ENCODE data around the gene PPOX. TPM values are rescaled to one million over a fixed set of nuclear protein-coding genes. Genes with fewer than 3 reads are reported as not detected.
A peak's percentile ranks its signal among the peaks of the same experiment; 100 is the strongest.

Gene PPOX
- total RNA-seq, 2 experiments from 2014 or later = 32.9 to 33.2 TPM

GRCh38 chr1:161192476-161193465, 26.5 kb downstream of the PPOX start:
- H3K27me3 Mint-ChIP-seq = no peaks in the 10 kb centered on the region
- POLR2A ChIA-PET = interaction anchor here (0.6 to 4.3 kb wide), 6 partner anchors 10 to 33 kb away, joined by 3 to 49 read pairs (median 10); partner anchors contain the start of genes B4GALT3, NDUFS2 and TOMM40L
- CTCF ChIA-PET = interaction anchor here (0.6 to 6.7 kb wide), 21 partner anchors 10 to 268 kb away, joined by 3 to 79 read pairs (median 5); partner anchors contain the start of genes B4GALT3, NDUFS2, PPOX and TOMM40L

GRCh38 chr1:161193561-161194235, 27.5 kb downstream of the PPOX start:
- peaks cover 50% of the 10 kb centered on the region for H3K4me1 Mint-ChIP-seq
- H3K4me3 Mint-ChIP-seq = no peak overlapping the region
- no peak overlapping the region for H3K27ac Mint-ChIP-seq
- H3K9me3 Mint-ChIP-seq = no peaks in the 10 kb centered on the region
- no peaks in the 10 kb centered on the region for H3K36me3 Mint-ChIP-seq (ENCODE audit: low read depth)
- POLR2A ChIA-PET = interaction anchor here (1.0 to 4.3 kb wide), 4 partner anchors 9 to 19 kb away, joined by 3 to 49 read pairs (median 14); partner anchors contain the start of gene NDUFS2
- DNase-seq = no peak
- CTCF ChIA-PET = interaction anchor here (1.0 to 6.7 kb wide), 7 partner anchors 9 to 188 kb away, joined by 4 to 79 read pairs (median 19); partner anchors contain the start of genes NDUFS2, PPOX and TOMM40L
- no peaks in the 10 kb centered on the region for H3K27me3 Mint-ChIP-seq

More at GRCh38 chr1:161192476-161193465, 26.5 kb downstream of the PPOX start:
- H3K27ac Mint-ChIP-seq = peak overlapping the region; percentile 56
- H3K4me1 Mint-ChIP-seq = peaks cover 53% of the 10 kb centered on the region
- H3K9me3 Mint-ChIP-seq = no peaks in the 10 kb centered on the region
- no peak overlapping the region for H3K4me3 Mint-ChIP-seq
- DNase-seq = peak; percentile 77
- H3K36me3 Mint-ChIP-seq (ENCODE audit: low read depth) = no peaks in the 10 kb centered on the region

GRCh38 chr1:161195171-161195570, 28.9 kb downstream of the PPOX start:
- Mint-ChIP-seq H3K9me3 (no peaks in the 10 kb centered on the region), H3K27me3 (no peaks in the 10 kb centered on the region), H3K27ac (peak overlapping the region; percentile 12), H3K4me3 (no peak overlapping the region), H3K36me3 (ENCODE audit: low read depth) (no peaks in the 10 kb centered on the region), H3K4me1 (peaks cover 56% of the 10 kb centered on the region)
- POLR2A ChIA-PET = interaction anchor here (1.2 kb wide), 1 partner anchor 13 kb away, joined by 5 read pairs; no protein-coding TSS in a partner anchor
- no peak for DNase-seq
- CTCF ChIA-PET = interaction anchor here (0.9 to 6.7 kb wide), 2 partner anchors 10 to 14 kb away, joined by 3 to 79 read pairs; no protein-coding TSS in a partner anchor

- ChIA-PET POLR2A (interaction anchor here (1.1 to 1.3 kb wide), 2 partner anchors 11 to 18 kb away, joined by 3 read pairs; no protein-coding TSS in a partner anchor), CTCF (no interaction called here)
- Mint-ChIP-seq H3K9me3 (no peaks in the 10 kb centered on the region), H3K27me3 (no peaks in the 10 kb centered on the region), H3K4me3 (no peak overlapping the region), H3K27ac (no peak overlapping the region), H3K36me3 (ENCODE audit: low read depth) (no peaks in the 10 kb centered on the region), H3K4me1 (peaks cover 63% of the 10 kb centered on the region)
- no peak for DNase-seq
Measured at GRCh38 chr1:161196111-161196510, 29.9 kb downstream of the PPOX start.

- Mint-ChIP-seq H3K36me3 (ENCODE audit: low read depth) (no peaks in the 10 kb centered on the region), H3K4me3 (no peak overlapping the region), H3K9me3 (no peaks in the 10 kb centered on the region), H3K4me1 (peaks cover 70% of the 10 kb centered on the region), H3K27me3 (no peaks in the 10 kb centered on the region), H3K27ac (no peak overlapping the region)
- POLR2A ChIA-PET = interaction anchor here (1.1 to 1.3 kb wide), 2 partner anchors 11 to 19 kb away, joined by 3 read pairs; no protein-coding TSS in a partner anchor
- CTCF ChIA-PET = interaction anchor here (1.2 kb wide), 2 partner anchors 14 to 29 kb away, joined by 3 to 4 read pairs; partner anchors contain the start of gene TOMM40L
- DNase-seq = no peak
Measured at GRCh38 chr1:161196521-161197451, 30.6 kb downstream of the PPOX start.

- Mint-ChIP-seq H3K36me3 (ENCODE audit: low read depth) (peaks cover 6% of the 10 kb centered on the region), H3K4me3 (no peak overlapping the region), H3K27me3 (no peaks in the 10 kb centered on the region), H3K4me1 (peaks cover 68% of the 10 kb centered on the region), H3K27ac (no peak overlapping the region), H3K9me3 (no peaks in the 10 kb centered on the region)
- no peak for DNase-seq
- POLR2A ChIA-PET = interaction anchor here (1.1 to 1.3 kb wide), 2 partner anchors 11 to 20 kb away, joined by 3 read pairs; no protein-coding TSS in a partner anchor
- CTCF ChIA-PET = interaction anchor here (1.2 kb wide), 2 partner anchors 15 to 28 kb away, joined by 3 to 4 read pairs; partner anchors contain the start of gene TOMM40L
Measured at GRCh38 chr1:161197560-161198193, 31.5 kb downstream of the PPOX start.

GRCh38 chr1:161198194-161198896, 32.1 kb downstream of the PPOX start:
- H3K4me3 Mint-ChIP-seq = no peak overlapping the region
- H3K27ac Mint-ChIP-seq = no peak overlapping the region
- POLR2A ChIA-PET = interaction anchor here (1.1 kb wide), 1 partner anchor 12 kb away, joined by 3 read pairs; no protein-coding TSS in a partner anchor
- no peak for DNase-seq
- H3K4me1 Mint-ChIP-seq = peaks cover 67% of the 10 kb centered on the region
- no peaks in the 10 kb centered on the region for H3K9me3 Mint-ChIP-seq
- CTCF ChIA-PET = interaction anchor here (1.1 to 1.3 kb wide), 2 partner anchors 27 to 32 kb away, joined by 3 to 4 read pairs; partner anchors contain the start of genes PPOX and TOMM40L
- H3K27me3 Mint-ChIP-seq = no peaks in the 10 kb centered on the region
- peaks cover 9% of the 10 kb centered on the region for H3K36me3 Mint-ChIP-seq (ENCODE audit: low read depth)

GRCh38 chr1:161198897-161199431, 32.7 kb downstream of the PPOX start, which contains the start of gene ADAMTS4:
TSS of gene ADAMTS4 (minus strand) at chr1:161199054. CDS start at chr1:161198627, 427 bp downstream.
- Mint-ChIP-seq H3K27ac (peak within 1 kb of the TSS; percentile 96), H3K9me3 (no peaks in the 10 kb centered on the region), H3K36me3 (ENCODE audit: low read depth) (peaks cover 15% of the 10 kb centered on the region), H3K4me1 (peaks cover 74% of the 10 kb centered on the region), H3K27me3 (no peaks in the 10 kb centered on the region), H3K4me3 (no peak within 1 kb of the TSS)
- ChIA-PET POLR2A (no interaction called here), CTCF (interaction anchor here (1.0 to 1.3 kb wide), 3 partner anchors 27 to 183 kb away, joined by 3 to 4 read pairs (median 4); partner anchors contain the start of genes PPOX and TOMM40L)
- no peak for DNase-seq

GRCh38 chr1:161199506-161200139, 33.4 kb downstream of the PPOX start:
- Mint-ChIP-seq H3K27me3 (no peaks in the 10 kb centered on the region), H3K27ac (peak overlapping the region; percentile 96), H3K9me3 (no peaks in the 10 kb centered on the region), H3K36me3 (ENCODE audit: low read depth) (peaks cover 22% of the 10 kb centered on the region), H3K4me3 (no peak overlapping the region), H3K4me1 (peaks cover 79% of the 10 kb centered on the region)
- no peak for DNase-seq
- CTCF ChIA-PET = interaction anchor here (1.0 to 1.3 kb wide), 3 partner anchors 26 to 183 kb away, joined by 3 to 4 read pairs (median 4); partner anchors contain the start of genes PPOX and TOMM40L
- POLR2A ChIA-PET = interaction anchor here (3.5 kb wide), 1 partner anchor 131 kb away, joined by 26 read pairs; the partner anchor contains the start of gene ARHGAP30

- no peaks in the 10 kb centered on the region for H3K9me3 Mint-ChIP-seq
- CTCF ChIA-PET = interaction anchor here (4.1 to 4.5 kb wide), 2 partner anchors 8 to 19 kb away, joined by 24 to 49 read pairs; no protein-coding TSS in a partner anchor
- H3K4me3 Mint-ChIP-seq = no peak overlapping the region
- peak overlapping the region; percentile 96 for H3K27ac Mint-ChIP-seq
- no peaks in the 10 kb centered on the region for H3K27me3 Mint-ChIP-seq
- POLR2A ChIA-PET = interaction anchor here (0.5 to 5.8 kb wide), 9 partner anchors 8 to 132 kb away, joined by 3 to 91 read pairs (median 31); partner anchors contain the start of genes ARHGAP30, B4GALT3, NIT1 and PFDN2
- H3K4me1 Mint-ChIP-seq = peaks cover 79% of the 10 kb centered on the region
- H3K36me3 Mint-ChIP-seq (ENCODE audit: low read depth) = peaks cover 29% of the 10 kb centered on the region
- DNase-seq = no peak
Measured at GRCh38 chr1:161200421-161200991, 34.3 kb downstream of the PPOX start.

All from activated CD4-positive, alpha-beta memory T cell treated with anti-CD3 and anti-CD28 coated beads, Interleukin-2, amount 10 ng/mL, durations not matched to agents 7 days and 5 days (primary cell).